ENCODE results near the gene CADPS. TPM values are rescaled to one million over a fixed set of nuclear protein-coding genes. Genes with fewer than 3 reads are reported as not detected.

Gene CADPS
- polyA plus RNA-seq, 3 donors = not detected

DNA sequence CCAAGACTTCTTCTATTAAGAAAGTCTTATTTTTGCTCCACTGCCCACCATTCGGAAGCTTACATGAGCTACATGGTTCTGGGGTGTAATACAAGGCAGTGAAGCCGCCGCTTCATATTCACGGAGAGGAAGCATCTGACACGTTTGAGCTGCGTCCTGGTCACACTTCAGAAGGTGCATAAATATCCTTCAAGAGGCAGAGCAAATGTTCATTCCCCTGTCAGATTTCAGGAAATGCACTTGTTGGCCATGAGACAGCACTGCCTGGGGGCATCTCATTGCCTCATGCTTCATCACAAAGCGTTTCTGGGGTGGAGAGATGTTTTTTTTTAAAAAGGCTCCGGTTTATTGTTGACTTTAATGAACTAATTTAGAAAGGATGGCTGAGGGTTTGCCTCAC lies 119.9 kb downstream of the CADPS start:
- H3K4me1 Mint-ChIP-seq = no peaks in the 10 kb centered on the region
- no peaks in the 10 kb centered on the region for H3K4me1 ChIP-seq (ENCODE audit: control insufficient read depth in 1 of 2, insufficient read depth in 2 of 2, low read length in 2 of 2)
- H2AFZ ChIP-seq (ENCODE audit: insufficient read depth, low read depth, low read length, poor library complexity, severe bottlenecking) = no peak overlapping the region
- no peak overlapping the region for H3K4me3 Mint-ChIP-seq
- H3K36me3 Mint-ChIP-seq = no peaks in the 10 kb centered on the region
- H3K9me3 Mint-ChIP-seq = peaks cover 0 to 5% (median 2%) of the 10 kb centered on the region in 7 donors
- H3K36me3 ChIP-seq (replicated peaks in 1 of 2; ENCODE audit: control insufficient read depth in 1 of 2, insufficient read depth in 2 of 2, low read length in 2 of 2) = no peaks in the 10 kb centered on the region
- H3K4me2 ChIP-seq (replicated peaks; ENCODE audit: extremely low read depth, low read length, poor library complexity, severe bottlenecking) = no peak overlapping the region
- H3K27me3 Mint-ChIP-seq (ENCODE audit: low read depth in 3 of 3) = peaks cover 0 to 3% (median 2%) of the 10 kb centered on the region in 3 donors
- no peak for DNase-seq
- no peaks in the 10 kb centered on the region for H3K9me3 ChIP-seq (replicated peaks in 1 of 2; ENCODE audit: control insufficient read depth in 1 of 2, insufficient read depth in 1 of 2, low read length in 2 of 2)
- H3K27me3 ChIP-seq (ENCODE audit: control insufficient read depth in 2 of 2, insufficient read depth in 2 of 2, low read length in 2 of 2) = no peaks in the 10 kb centered on the region
- H3K27ac Mint-ChIP-seq = no peak overlapping the region
- H3K4me3 ChIP-seq (replicated peaks in 1 of 3; ENCODE audit: low read depth in 2 of 3, low read length in 3 of 3) = no peak overlapping the region
- TF ChIP-seq, protein P1, sequence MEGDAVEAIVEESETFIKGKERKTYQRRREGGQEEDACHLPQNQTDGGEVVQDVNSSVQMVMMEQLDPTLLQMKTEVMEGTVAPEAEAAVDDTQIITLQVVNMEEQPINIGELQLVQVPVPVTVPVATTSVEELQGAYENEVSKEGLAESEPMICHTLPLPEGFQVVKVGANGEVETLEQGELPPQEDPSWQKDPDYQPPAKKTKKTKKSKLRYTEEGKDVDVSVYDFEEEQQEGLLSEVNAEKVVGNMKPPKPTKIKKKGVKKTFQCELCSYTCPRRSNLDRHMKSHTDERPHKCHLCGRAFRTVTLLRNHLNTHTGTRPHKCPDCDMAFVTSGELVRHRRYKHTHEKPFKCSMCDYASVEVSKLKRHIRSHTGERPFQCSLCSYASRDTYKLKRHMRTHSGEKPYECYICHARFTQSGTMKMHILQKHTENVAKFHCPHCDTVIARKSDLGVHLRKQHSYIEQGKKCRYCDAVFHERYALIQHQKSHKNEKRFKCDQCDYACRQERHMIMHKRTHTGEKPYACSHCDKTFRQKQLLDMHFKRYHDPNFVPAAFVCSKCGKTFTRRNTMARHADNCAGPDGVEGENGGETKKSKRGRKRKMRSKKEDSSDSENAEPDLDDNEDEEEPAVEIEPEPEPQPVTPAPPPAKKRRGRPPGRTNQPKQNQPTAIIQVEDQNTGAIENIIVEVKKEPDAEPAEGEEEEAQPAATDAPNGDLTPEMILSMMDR (IDR thresholded peaks at IDR 0.05) = no peak
- WGBS (ENCODE audit: insufficient coverage) = 78% methylated on average over 7 of the region's 8 CpGs
- intact Hi-C loops (cut with micrococcal nuclease) = no loop called here
- no peaks in the 10 kb centered on the region for H4K20me1 ChIP-seq (ENCODE audit: insufficient read depth, low read length)
- H3K9ac ChIP-seq (ENCODE audit: insufficient read depth, low read length, poor library complexity, severe bottlenecking) = no peak overlapping the region
- H3K79me2 ChIP-seq (ENCODE audit: insufficient read depth, low read length) = no peaks in the 10 kb centered on the region
- H3K27ac ChIP-seq (ENCODE audit: low read depth in 1 of 2, low read length in 2 of 2) = no peak overlapping the region

DNA sequence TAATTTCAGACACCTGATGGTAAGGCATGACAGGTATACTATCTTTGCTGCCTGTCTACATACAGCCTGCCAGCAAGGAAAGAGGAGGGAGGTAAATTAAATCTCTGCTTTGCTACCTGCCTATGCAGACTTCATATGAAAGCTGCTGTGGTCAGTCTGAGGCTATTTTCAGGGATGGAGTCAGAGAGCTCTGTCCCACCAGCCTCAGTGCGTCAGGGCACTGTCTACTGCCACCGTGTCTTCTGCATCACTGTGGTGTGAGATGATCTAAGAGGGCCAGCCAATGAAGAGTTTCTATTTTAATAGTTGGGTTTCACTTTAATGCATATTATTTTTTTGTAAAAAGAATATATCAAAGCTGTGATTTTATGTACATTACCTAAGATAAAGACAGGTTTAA lies 125.6 kb downstream of the CADPS start:
- WGBS (ENCODE audit: insufficient coverage) = no CpG with 5 or more reads among the region's 2 CpGs

More for the DNA sequence above, 125.6 kb downstream of the CADPS start:
- TF ChIP-seq, protein P1 (IDR thresholded peaks at IDR 0.05) = no peak
- no peaks in the 10 kb centered on the region for H3K9me3 ChIP-seq (replicated peaks in 1 of 2; ENCODE audit: control insufficient read depth in 1 of 2, insufficient read depth in 1 of 2, low read length in 2 of 2)
- H3K9ac ChIP-seq (ENCODE audit: insufficient read depth, low read length, poor library complexity, severe bottlenecking) = no peak overlapping the region
- no peaks in the 10 kb centered on the region for H3K27me3 ChIP-seq (ENCODE audit: control insufficient read depth in 2 of 2, insufficient read depth in 2 of 2, low read length in 2 of 2)
- Mint-ChIP-seq H3K9me3 (peaks cover 0 to 3% (median 0%) of the 10 kb centered on the region in 7 donors), H3K27ac (no peak overlapping the region), H3K27me3 (ENCODE audit: low read depth in 3 of 3) (peaks cover 0 to 1% (median 0%) of the 10 kb centered on the region in 3 donors), H3K4me3 (no peak overlapping the region), H3K4me1 (no peaks in the 10 kb centered on the region), H3K36me3 (no peaks in the 10 kb centered on the region)
- intact Hi-C loops (cut with micrococcal nuclease) = no loop called here
- H3K79me2 ChIP-seq (ENCODE audit: insufficient read depth, low read length) = no peaks in the 10 kb centered on the region
- H3K4me3 ChIP-seq (replicated peaks in 1 of 3; ENCODE audit: low read depth in 2 of 3, low read length in 3 of 3) = no peak overlapping the region
- H3K4me2 ChIP-seq (replicated peaks; ENCODE audit: extremely low read depth, low read length, poor library complexity, severe bottlenecking) = no peak overlapping the region
- no peak for DNase-seq
- H4K20me1 ChIP-seq (ENCODE audit: insufficient read depth, low read length) = no peaks in the 10 kb centered on the region
- H3K4me1 ChIP-seq (ENCODE audit: control insufficient read depth in 1 of 2, insufficient read depth in 2 of 2, low read length in 2 of 2) = no peaks in the 10 kb centered on the region
- H2AFZ ChIP-seq (ENCODE audit: insufficient read depth, low read depth, low read length, poor library complexity, severe bottlenecking) = no peak overlapping the region
- H3K36me3 ChIP-seq (replicated peaks in 1 of 2; ENCODE audit: control insufficient read depth in 1 of 2, insufficient read depth in 2 of 2, low read length in 2 of 2) = no peaks in the 10 kb centered on the region
- H3K27ac ChIP-seq (ENCODE audit: low read depth in 1 of 2, low read length in 2 of 2) = no peak overlapping the region
